Measurements from ENCODE around the gene KAZN.
A peak's percentile ranks its signal among the peaks of the same experiment; 100 is the strongest.

The KAZN gene

GRCh38 chr1:14679027-14679688 is 80.7 kb downstream of the KAZN start:
- DNase-seq = no peak

GRCh38 chr1:14681182-14681581 is 82.7 kb downstream of the KAZN start:
- no peak for DNase-seq

- no peak for DNase-seq
Measured at GRCh38 chr1:14682941-14683621, 84.6 kb downstream of the KAZN start.

- no peak for DNase-seq
Measured at GRCh38 chr1:14685078-14685477, 86.6 kb downstream of the KAZN start.

GRCh38 chr1:14686701-14687100 is 88.2 kb downstream of the KAZN start:
- no peak for DNase-seq

- no peak for DNase-seq
Measured at GRCh38 chr1:14687147-14687546, 88.7 kb downstream of the KAZN start.

GRCh38 chr1:14689996-14690615 is 91.6 kb downstream of the KAZN start:
- no peak for DNase-seq

GRCh38 chr1:14693949-14694348 is 95.5 kb downstream of the KAZN start:
- DNase-seq = no peak

- no peak for DNase-seq
Measured at GRCh38 chr1:14694589-14694988, 96.1 kb downstream of the KAZN start.

- no peak for DNase-seq
Measured at GRCh38 chr1:14696761-14697160, 98.3 kb downstream of the KAZN start.

GRCh38 chr1:14697353-14697752 is 98.9 kb downstream of the KAZN start:
- DNase-seq = no peak

GRCh38 chr1:14698314-14698713 is 99.8 kb downstream of the KAZN start:
- DNase-seq = no peak

- peak; percentile 63 for DNase-seq
Measured at GRCh38 chr1:14699620-14700019, 101.1 kb downstream of the KAZN start.

- no peak for DNase-seq
Measured at GRCh38 chr1:14704846-14705245, 106.4 kb downstream of the KAZN start.

GRCh38 chr1:14705824-14706223 is 107.3 kb downstream of the KAZN start:
- DNase-seq = no peak

GRCh38 chr1:14706631-14707030 is 108.1 kb downstream of the KAZN start:
- no peak for DNase-seq

- no peak for DNase-seq
Measured at GRCh38 chr1:14707531-14708445, 109.3 kb downstream of the KAZN start.

- DNase-seq = no peak
Measured at GRCh38 chr1:14710331-14710730, 111.8 kb downstream of the KAZN start.

- no peak for DNase-seq
Measured at GRCh38 chr1:14712136-14712535, 113.7 kb downstream of the KAZN start.

GRCh38 chr1:14713077-14713476 is 114.6 kb downstream of the KAZN start:
- peak; percentile 94 for DNase-seq

GRCh38 chr1:14715266-14715665 is 116.8 kb downstream of the KAZN start:
- no peak for DNase-seq

- no peak for DNase-seq
Measured at GRCh38 chr1:14715802-14716201, 117.3 kb downstream of the KAZN start.

GRCh38 chr1:14716474-14716873 is 118.0 kb downstream of the KAZN start:
- DNase-seq = no peak

Measured in NCI-H345 (cell line).